Measurements from ENCODE around the gene NEURL3.

The NEURL3 gene

GRCh38 chr2:96537734-96538486 is 32.8 kb upstream of the NEURL3 start:
- TF ChIP-seq CTCF (IDR thresholded peaks at IDR 0.05) (no peak), ZFX (IDR thresholded peaks at IDR 0.05; ENCODE audit: borderline replicate concordance) (no peak)
- H3K27ac ChIP-seq = no peak overlapping the region

- no peak overlapping the region for H3K27ac ChIP-seq
- TF ChIP-seq ZFX (IDR thresholded peaks at IDR 0.05; ENCODE audit: borderline replicate concordance) = no peak
These were observed 32.0 kb upstream of the NEURL3 start for GRCh38 chr2:96537066-96537733.

GRCh38 chr2:96536445-96537065 is 31.4 kb upstream of the NEURL3 start, which contains the start of gene ARID5A:
TSS of gene ARID5A (plus strand) at chr2:96536752. CDS start at chr2:96536827, 75 bp downstream.
- TF ChIP-seq ZFX (IDR thresholded peaks at IDR 0.05; ENCODE audit: borderline replicate concordance) (no peak), CTCF (IDR thresholded peaks at IDR 0.05) (no peak)
- H3K27ac ChIP-seq = no peak within 1 kb of the TSS

GRCh38 chr2:96535331-96535730 is 30.2 kb upstream of the NEURL3 start:
- TF ChIP-seq CTCF (IDR thresholded peaks at IDR 0.05) (no peak), ZFX (IDR thresholded peaks at IDR 0.05; ENCODE audit: borderline replicate concordance) (no peak)
- peak overlapping the region; percentile 57; the same call in 1 of the 2 replicates for H3K27ac ChIP-seq

GRCh38 chr2:96534701-96535181 is 29.6 kb upstream of the NEURL3 start:
- TF ChIP-seq CTCF (IDR thresholded peaks at IDR 0.05) (no peak), ZFX (IDR thresholded peaks at IDR 0.05; ENCODE audit: borderline replicate concordance) (no peak)
- H3K27ac ChIP-seq = peak overlapping the region; percentile 57

GRCh38 chr2:96534141-96534540 is 29.0 kb upstream of the NEURL3 start:
- H3K27ac ChIP-seq = peak overlapping the region; percentile 57
- TF ChIP-seq CTCF (IDR thresholded peaks at IDR 0.05) (no peak), ZFX (IDR thresholded peaks at IDR 0.05; ENCODE audit: borderline replicate concordance) (no peak)

GRCh38 chr2:96533292-96534073 is 28.3 kb upstream of the NEURL3 start:
- H3K27ac ChIP-seq = no peak overlapping the region
- TF ChIP-seq ZFX (IDR thresholded peaks at IDR 0.05; ENCODE audit: borderline replicate concordance) (no peak), CTCF (IDR thresholded peaks at IDR 0.05) (no peak)

Measured in 22Rv1 (cell line).